ENCODE measurements around the gene TTF2. TPM values are rescaled to one million over a fixed set of nuclear protein-coding genes. Genes with fewer than 3 reads are reported as not detected.

The TTF2 gene
- 16.9 and 19.9 TPM in 2 replicates for total RNA-seq

DNA sequence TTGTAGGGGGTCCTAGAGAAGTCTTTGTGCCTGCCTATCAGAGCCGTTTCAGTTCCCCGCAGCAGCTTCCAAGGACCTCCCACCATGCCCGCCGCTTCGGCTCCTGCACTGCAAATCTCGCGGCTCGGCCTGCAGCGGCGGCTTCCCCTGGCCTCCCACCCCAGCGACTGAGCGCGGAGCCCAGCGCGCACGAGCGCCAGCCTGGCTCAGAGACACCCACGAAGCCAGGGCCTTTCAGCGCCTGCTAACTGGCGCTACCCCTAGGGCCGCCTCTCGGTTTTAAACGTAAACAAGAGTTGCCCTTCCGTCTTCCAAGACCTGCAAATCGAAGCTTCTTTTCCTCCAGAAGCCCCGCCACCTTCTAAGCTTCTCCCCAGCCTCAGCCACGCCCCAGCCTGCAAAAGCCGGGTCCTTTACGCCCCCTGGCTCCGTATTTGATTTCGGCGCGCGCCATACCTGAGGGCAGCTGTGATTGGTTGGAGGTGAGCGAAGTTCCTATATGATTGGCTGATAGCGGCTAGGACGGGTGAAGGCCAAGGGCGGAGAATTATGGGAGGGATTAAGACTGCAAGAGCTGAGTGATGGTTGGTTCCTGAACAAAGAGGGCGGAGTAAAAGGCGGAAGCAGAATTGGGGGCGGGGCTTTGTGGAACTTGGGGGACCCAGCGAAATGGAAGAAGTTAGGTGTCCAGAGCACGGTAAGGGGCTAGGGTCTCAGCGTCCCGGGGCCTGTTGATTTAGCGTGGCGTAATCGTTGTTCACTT lies at the start of gene TTF2:
TTF2 (plus strand) TSS at position 649 of the 763 bp plus-strand sequence; CDS start at position 670, 21 bp downstream.

DNA sequence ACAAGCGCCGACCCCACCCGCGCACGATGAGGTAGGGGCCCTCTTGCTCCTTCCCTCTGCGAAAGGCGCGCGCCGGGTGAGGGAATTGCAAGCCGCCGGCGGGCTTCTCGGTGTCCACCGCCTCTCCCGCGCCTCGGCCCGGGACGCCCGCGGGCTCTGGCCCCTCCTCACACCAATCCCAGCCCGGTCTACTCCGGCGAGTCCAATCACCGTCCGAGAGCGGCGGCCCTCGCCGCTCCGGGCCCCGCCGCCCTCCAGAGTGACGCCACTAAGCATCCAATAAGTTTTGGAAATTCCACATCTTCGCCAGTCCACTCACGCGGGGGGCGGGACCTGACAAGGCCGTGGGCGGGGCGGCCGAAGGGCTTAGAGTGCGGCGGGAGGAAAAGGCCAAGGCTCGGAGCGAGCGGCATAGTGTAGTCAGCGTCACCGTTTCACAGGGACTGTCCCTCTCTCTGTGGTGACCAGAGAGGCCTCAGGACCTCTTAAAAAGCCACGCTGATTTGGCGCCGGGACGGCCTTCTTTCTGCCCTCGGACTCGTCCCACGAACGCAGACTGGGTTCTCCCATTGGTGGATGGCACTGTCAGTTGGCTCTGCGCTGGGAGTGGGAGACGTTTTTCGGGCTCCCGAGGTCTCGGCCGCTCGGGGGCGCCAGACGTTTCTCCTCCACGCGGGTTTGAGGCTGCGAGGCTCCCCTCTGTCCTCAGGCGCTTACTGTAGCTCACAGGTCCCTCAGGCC lies 61.6 kb downstream of the TTF2 start, which contains the start of gene TRIM45:
TRIM45 (minus strand) TSS at position 161 of the 741 bp plus-strand sequence. CDS start 548 bp downstream, outside the sequence.

Other genes starting within 250 kb of the TTF2 start
- 12.4 and 13.1 TPM in 2 replicates for gene PTGFRN, start 150.4 kb upstream of the TTF2 start, total RNA-seq
- under 0.01 TPM in 2 replicates for gene CD101, start 58.6 kb upstream of the TTF2 start, total RNA-seq
- gene TRIM45, start 61.4 kb downstream of the TTF2 start, total RNA-seq = 5.4 and 6.3 TPM in 2 replicates
- not detected in 2 replicates for gene VTCN1, start 150.6 kb downstream of the TTF2 start, total RNA-seq

Data from uterine smooth muscle cell (primary cell).